Activated T-cell treated with anti-CD3 and anti-CD28 coated beads, Interleukin-2, amount 50 U/mL, for 72 hours (primary cell): ENCODE results near the gene PPP2R5A. TPM values are rescaled to one million over a fixed set of nuclear protein-coding genes. Genes with fewer than 3 reads are reported as not detected.

ENCODE experiments used
- ATAC-seq, 2 donors: fragments of 150-1000 bp; cut with Tn5 transposase; replicated peaks in 1 of 2; 2 replicates each; pipeline ENCODE4 v1.10.0; 2021; ENCODE audit warnings: moderate library complexity in 2 of 2, mild to moderate bottlenecking in 1 of 2
- DNase-seq, 2 donors: peaks; one replicate each; pipeline ENCODE4 v3.0.0; 2021 to 2022; ENCODE audit warnings: mixed read lengths in 1 of 2
- H3K27ac Mint-ChIP-seq: one replicate; pipeline ENCODE4 v1.8.0; 2022; ENCODE audit warnings: mild to moderate bottlenecking, moderate library complexity, mixed read lengths
- H3K27me3 Mint-ChIP-seq: one replicate; pipeline ENCODE4 v1.8.0; 2022; ENCODE audit warnings: low read depth, mixed read lengths
- H3K36me3 Mint-ChIP-seq, 2 donors: one replicate each; pipeline ENCODE4 v1.8.0; 2022; ENCODE audit warnings: mixed read lengths in 2 of 2, mild to moderate bottlenecking in 1 of 2; ENCODE audit not compliant: insufficient read depth in 2 of 2
- H3K4me1 Mint-ChIP-seq: one replicate; pipeline ENCODE4 v1.8.0; 2022; ENCODE audit warnings: low read depth, mixed read lengths
- H3K4me3 Mint-ChIP-seq, 2 donors: one replicate each; pipeline ENCODE4 v1.8.0; 2022; ENCODE audit warnings: mild to moderate bottlenecking in 2 of 2, mixed read lengths in 2 of 2, moderate library complexity in 2 of 2
- H3K9me3 Mint-ChIP-seq, 2 donors: one replicate each; pipeline ENCODE4 v1.8.0; 2022; ENCODE audit warnings: mixed read lengths in 2 of 2
- total RNA-seq, 2 donors: library from RNA; stranded (reverse); gene quantifications; one replicate each; pipeline ENCODE4 v1.2.3, GENCODE V29; 2022

PPP2R5A gene
- total RNA-seq, 2 donors from 2014 or later, result 43.7 to 52.0 TPM

- no peaks in the 10 kb centered on the region for H3K27me3 Mint-ChIP-seq
- peaks cover 3 to 10% of the 10 kb centered on the region in 2 donors for H3K36me3 Mint-ChIP-seq
- no peaks in the 10 kb centered on the region for H3K9me3 Mint-ChIP-seq
- peaks cover 22% of the 10 kb centered on the region for H3K4me1 Mint-ChIP-seq
- DNase-seq (no peak), ATAC-seq (no peak)
- H3K4me3 Mint-ChIP-seq, result no peak overlapping the region
- peak overlapping the region; percentile 63 for H3K27ac Mint-ChIP-seq
Measured at GRCh38 chr1:212355230-212355969, 70.2 kb downstream of the PPP2R5A start.

- Mint-ChIP-seq H3K4me1 (peaks cover 17% of the 10 kb centered on the region), H3K27me3 (no peaks in the 10 kb centered on the region), H3K9me3 (no peaks in the 10 kb centered on the region), H3K4me3 (peak overlapping the region in 1 of 2 donors; percentile 45), H3K27ac (peak overlapping the region; percentile 71), H3K36me3 (peaks cover 3 to 18% of the 10 kb centered on the region in 2 donors)
- ATAC-seq (peak; percentile 88 to 94), DNase-seq (peak; percentile 29 to 51)
Measured at GRCh38 chr1:212359794-212360479, 74.7 kb downstream of the PPP2R5A start.

GRCh38 chr1:212364985-212365384, 79.8 kb downstream of the PPP2R5A start:
- Mint-ChIP-seq H3K4me1 (peaks cover 5% of the 10 kb centered on the region), H3K9me3 (no peaks in the 10 kb centered on the region), H3K36me3 (peaks cover 4 to 36% of the 10 kb centered on the region in 2 donors), H3K27me3 (no peaks in the 10 kb centered on the region), H3K4me3 (no peak overlapping the region), H3K27ac (no peak overlapping the region)
- no peak for ATAC-seq
- no peak for DNase-seq

- Mint-ChIP-seq H3K4me3 (no peak overlapping the region), H3K4me1 (no peaks in the 10 kb centered on the region), H3K27ac (no peak overlapping the region), H3K27me3 (no peaks in the 10 kb centered on the region), H3K9me3 (no peaks in the 10 kb centered on the region), H3K36me3 (peaks cover 2 to 43% of the 10 kb centered on the region in 2 donors)
- DNase-seq (no peak), ATAC-seq (no peak)
Measured at GRCh38 chr1:212366901-212367300, 81.7 kb downstream of the PPP2R5A start.

- no peaks in the 10 kb centered on the region for H3K4me1 Mint-ChIP-seq
- no peak for DNase-seq
- H3K27ac Mint-ChIP-seq, result peak overlapping the region; percentile 8
- peaks cover 4 to 49% of the 10 kb centered on the region in 2 donors for H3K36me3 Mint-ChIP-seq
- peak; percentile 63 to 64 for ATAC-seq
- H3K27me3 Mint-ChIP-seq, result no peaks in the 10 kb centered on the region
- no peak overlapping the region for H3K4me3 Mint-ChIP-seq
- H3K9me3 Mint-ChIP-seq, result peaks cover 0 to 3% of the 10 kb centered on the region in 2 donors
Measured at GRCh38 chr1:212367474-212368072, 82.4 kb downstream of the PPP2R5A start.

GRCh38 chr1:212368073-212368484, 82.9 kb downstream of the PPP2R5A start:
- H3K27me3 Mint-ChIP-seq, result no peaks in the 10 kb centered on the region
- peaks cover 3% of the 10 kb centered on the region in 2 donors for H3K9me3 Mint-ChIP-seq
- H3K4me1 Mint-ChIP-seq, result no peaks in the 10 kb centered on the region
- no peak overlapping the region for H3K4me3 Mint-ChIP-seq
- DNase-seq (peak; percentile 54 to 65), ATAC-seq (peak; percentile 91 to 96)
- H3K36me3 Mint-ChIP-seq, result peaks cover 4 to 54% of the 10 kb centered on the region in 2 donors
- H3K27ac Mint-ChIP-seq, result peak overlapping the region; percentile 8

GRCh38 chr1:212375986-212376385, 90.8 kb downstream of the PPP2R5A start:
- peak overlapping the region; percentile 14 for H3K27ac Mint-ChIP-seq

GRCh38 chr1:212377644-212378043, 92.4 kb downstream of the PPP2R5A start:
- Mint-ChIP-seq H3K36me3 (peaks cover 2 to 14% of the 10 kb centered on the region in 2 donors), H3K27me3 (no peaks in the 10 kb centered on the region), H3K4me1 (no peaks in the 10 kb centered on the region), H3K4me3 (no peak overlapping the region), H3K27ac (no peak overlapping the region), H3K9me3 (peaks cover 0 to 3% of the 10 kb centered on the region in 2 donors)
- DNase-seq (no peak), ATAC-seq (no peak)

More at GRCh38 chr1:212375986-212376385, 90.8 kb downstream of the PPP2R5A start:
- peaks cover 3% of the 10 kb centered on the region in 2 donors for H3K9me3 Mint-ChIP-seq
- no peak for DNase-seq
- H3K27me3 Mint-ChIP-seq, result no peaks in the 10 kb centered on the region
- H3K4me3 Mint-ChIP-seq, result no peak overlapping the region
- no peak for ATAC-seq
- H3K4me1 Mint-ChIP-seq, result no peaks in the 10 kb centered on the region
- H3K36me3 Mint-ChIP-seq, result peaks cover 4 to 29% of the 10 kb centered on the region in 2 donors

DNA sequence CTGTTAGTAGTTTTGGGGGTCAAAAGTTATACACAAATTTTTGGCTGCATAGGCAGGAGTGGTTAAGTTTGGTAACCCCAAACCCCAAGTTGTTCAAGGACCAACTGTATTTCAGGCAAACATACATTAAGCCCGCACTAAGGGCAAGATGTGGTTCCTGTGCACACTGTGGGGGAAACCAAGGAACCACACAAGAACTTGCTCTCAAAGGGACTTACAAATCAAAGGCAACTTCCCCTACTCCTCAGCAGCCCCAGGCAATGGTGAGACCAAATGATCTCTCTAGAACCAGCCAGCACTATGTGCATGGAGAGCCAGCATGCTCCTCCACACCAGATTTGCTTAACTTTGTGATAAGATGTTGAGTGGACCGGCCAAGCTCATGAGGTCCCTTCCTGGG, 94.2 kb downstream of the PPP2R5A start:
- no peaks in the 10 kb centered on the region for H3K9me3 Mint-ChIP-seq
- H3K27ac Mint-ChIP-seq, result no peak overlapping the region
- DNase-seq (no peak), ATAC-seq (no peak)
- no peaks in the 10 kb centered on the region for H3K4me1 Mint-ChIP-seq
- H3K27me3 Mint-ChIP-seq, result no peaks in the 10 kb centered on the region
- peaks cover 1 to 9% of the 10 kb centered on the region in 2 donors for H3K36me3 Mint-ChIP-seq
- no peak overlapping the region for H3K4me3 Mint-ChIP-seq

DNA sequence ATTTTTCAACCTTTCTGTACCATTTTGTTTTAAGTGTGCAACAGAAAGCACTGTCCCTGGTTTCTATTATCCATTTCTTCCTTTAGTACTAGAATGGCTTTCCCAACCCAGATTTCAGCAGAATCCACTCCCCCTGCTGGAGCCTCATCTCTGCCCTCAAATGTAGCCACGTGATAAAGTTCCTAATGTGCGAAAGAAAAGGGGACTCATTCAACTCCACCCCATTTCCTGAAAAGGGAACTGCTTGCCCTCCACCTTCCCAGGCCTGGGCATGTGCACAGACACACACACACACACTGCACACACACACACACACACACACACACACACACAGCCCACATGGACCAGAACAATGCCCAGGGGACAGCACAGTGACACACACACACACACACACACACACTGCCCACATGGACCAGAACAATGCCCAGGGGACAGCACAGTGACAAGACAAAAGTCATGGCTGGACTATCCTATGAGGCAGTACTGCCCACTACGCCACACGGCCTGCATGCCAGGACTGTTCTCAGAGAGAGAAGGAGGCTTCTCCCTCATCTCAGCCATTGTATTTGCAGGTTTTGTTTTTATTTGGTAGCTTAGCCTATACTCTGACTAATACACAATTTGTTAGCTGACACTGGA, 96.3 kb downstream of the PPP2R5A start:
- Mint-ChIP-seq H3K27me3 (no peaks in the 10 kb centered on the region), H3K4me1 (no peaks in the 10 kb centered on the region), H3K9me3 (no peaks in the 10 kb centered on the region), H3K36me3 (peaks cover 1 to 11% of the 10 kb centered on the region in 2 donors), H3K4me3 (no peak overlapping the region), H3K27ac (no peak overlapping the region)
- ATAC-seq (no peak), DNase-seq (no peak)

- H3K36me3 Mint-ChIP-seq, result peaks cover 9 to 26% of the 10 kb centered on the region in 2 donors
- H3K27me3 Mint-ChIP-seq, result no peaks in the 10 kb centered on the region
- ATAC-seq (no peak), DNase-seq (no peak)
- peaks cover 2% of the 10 kb centered on the region in 2 donors for H3K9me3 Mint-ChIP-seq
- no peak overlapping the region for H3K27ac Mint-ChIP-seq
- no peaks in the 10 kb centered on the region for H3K4me1 Mint-ChIP-seq
- H3K4me3 Mint-ChIP-seq, result no peak overlapping the region
Measured at GRCh38 chr1:212386029-212386428, 100.8 kb downstream of the PPP2R5A start.

DNA sequence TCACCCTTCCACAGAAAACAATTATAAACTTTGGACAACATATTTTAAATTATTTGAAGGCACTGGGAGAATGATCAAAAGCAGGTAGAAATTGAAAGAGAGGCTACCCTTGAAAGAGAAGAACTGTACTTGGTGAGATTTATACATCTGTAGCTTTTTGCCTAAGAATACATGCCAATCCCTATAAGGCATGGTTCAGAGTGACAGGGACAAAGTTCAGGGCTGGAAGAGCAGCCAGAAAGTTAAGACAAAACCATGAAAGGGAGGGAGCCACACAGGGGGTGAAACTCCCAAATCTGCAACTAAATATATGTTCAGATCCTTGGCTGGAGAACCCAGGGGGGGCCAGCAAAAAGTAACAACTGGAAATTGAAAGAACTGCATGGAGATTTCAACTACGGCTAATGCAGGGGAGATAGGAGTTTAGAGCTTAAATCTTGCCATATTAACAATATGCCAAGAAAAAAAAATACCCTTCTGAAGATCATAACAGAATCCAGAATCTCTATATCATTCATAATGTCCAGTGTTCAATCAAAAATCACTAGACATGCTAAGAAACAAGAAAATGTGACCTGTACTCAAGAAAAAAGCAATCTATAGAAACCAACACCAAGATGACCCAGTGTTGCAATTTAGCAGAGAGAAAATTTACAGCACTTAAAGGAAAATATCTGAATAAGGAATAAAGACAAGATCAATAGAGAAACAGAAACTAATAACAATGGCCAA, 103.9 kb downstream of the PPP2R5A start:
- no peaks in the 10 kb centered on the region for H3K27me3 Mint-ChIP-seq
- DNase-seq (no peak), ATAC-seq (no peak)
- H3K4me1 Mint-ChIP-seq, result no peaks in the 10 kb centered on the region
- peaks cover 16 to 38% of the 10 kb centered on the region in 2 donors for H3K36me3 Mint-ChIP-seq
- peak overlapping the region; percentile 80 for H3K27ac Mint-ChIP-seq
- H3K4me3 Mint-ChIP-seq, result no peak overlapping the region
- H3K9me3 Mint-ChIP-seq, result peaks cover 4 to 5% of the 10 kb centered on the region in 2 donors
